Endometrial microvascular endothelial cells (primary cell): ENCODE data around the gene INTS15. TPM values are rescaled to one million over a fixed set of nuclear protein-coding genes. Genes with fewer than 3 reads are reported as not detected.

Experiments used
- in situ Hi-C: cut with HindIII; loops from 2 replicates; pipeline ENCODE4 v1.10.0; 2017; ENCODE audit warnings: low sequenced_read_pairs, low pct_unique_long_range_greater_than_20kb; ENCODE audit errors: inconsistent ontology term
- total RNA-seq: library from RNA; depleted of rRNA; stranded (reverse); fragments of >200 nt; gene quantifications from one replicate; pipeline ENCODE4 v1.2.3, GENCODE V29; 2015; ENCODE audit errors: inconsistent ontology term

INTS15 gene
- total RNA-seq: 23.3 TPM

GRCh38 chr7:6589829-6590644 is at the start of gene INTS15:
INTS15 (plus strand) TSS chr7:6590021; CDS start chr7:6590284, 263 bp downstream.
- in situ Hi-C loops: no loop called here

- in situ Hi-C loops: no loop called here
Observed at GRCh38 chr7:6542368-6542767, 47.5 kb upstream of the INTS15 start.

GRCh38 chr7:6545398-6546126 is 44.3 kb upstream of the INTS15 start:
- in situ Hi-C loops: no loop called here

DNA sequence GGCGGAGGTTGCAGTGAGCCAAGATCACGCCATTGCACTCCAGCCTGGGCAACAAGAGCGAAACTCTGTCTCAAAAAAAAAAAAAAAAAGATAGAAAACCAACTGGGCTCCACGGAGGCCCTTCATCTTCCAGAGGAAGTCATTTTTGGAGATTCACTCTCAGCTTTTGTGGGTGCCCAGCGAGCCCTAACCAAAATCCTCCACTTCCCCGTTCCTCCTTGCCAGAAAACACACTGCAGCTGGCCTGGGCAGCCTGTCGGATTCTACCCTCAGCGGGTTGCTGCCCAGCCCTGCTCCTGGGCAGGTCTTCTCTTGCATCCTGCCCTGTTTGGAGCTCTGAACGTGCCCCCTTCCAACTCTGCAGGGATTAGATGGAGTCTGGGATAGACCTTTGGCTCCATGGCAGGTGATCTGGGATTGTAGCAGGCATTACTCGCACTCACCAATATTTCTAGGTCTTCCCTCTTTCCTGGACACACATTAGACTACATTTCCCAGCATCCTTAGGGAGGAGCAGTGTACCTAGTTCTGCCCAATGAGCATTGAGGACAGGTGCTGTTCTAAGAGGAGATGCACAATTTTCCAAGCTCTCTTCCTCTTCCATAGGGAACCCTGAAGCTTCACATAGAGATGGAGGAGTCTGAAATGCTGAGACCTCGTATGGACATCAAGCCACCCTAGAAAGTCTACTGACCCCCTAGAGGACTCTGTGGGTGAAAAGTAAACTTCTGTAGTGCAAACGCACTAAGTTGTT is 43.1 kb upstream of the INTS15 start:
- in situ Hi-C loops: no loop called here

GRCh38 chr7:6547400-6547799 is 42.4 kb upstream of the INTS15 start:
- in situ Hi-C loops: no loop called here

DNA sequence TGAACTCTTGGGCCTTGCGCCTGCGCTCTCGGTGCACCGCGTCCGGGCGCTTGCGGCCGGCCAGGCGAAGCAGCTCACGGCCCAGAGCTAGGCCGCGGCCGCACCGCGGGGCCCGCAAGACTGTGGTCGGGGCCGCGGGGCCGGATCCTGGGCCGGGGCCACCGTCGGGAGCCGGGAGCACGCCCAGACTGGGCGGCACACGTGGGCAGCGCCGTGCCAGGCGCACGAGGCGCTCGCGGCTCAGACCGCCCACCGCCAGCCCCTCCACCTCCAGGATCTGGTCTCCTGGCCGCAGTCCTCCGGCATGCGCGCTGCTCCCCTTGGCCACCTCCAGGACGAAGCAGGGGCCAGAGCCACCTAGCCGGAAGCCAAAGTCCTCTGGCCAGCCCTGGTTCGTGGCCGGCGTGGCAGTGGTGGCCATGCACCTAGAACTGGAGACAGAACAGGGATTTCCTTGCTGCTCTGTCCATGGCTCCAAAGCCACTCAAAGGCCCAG is 38.8 kb upstream of the INTS15 start, which contains the start of gene GRID2IP:
GRID2IP (minus strand) TSS at position 446 of the 496 bp plus-strand sequence; CDS start at position 421, 25 bp downstream.
- in situ Hi-C loops: no loop called here

DNA sequence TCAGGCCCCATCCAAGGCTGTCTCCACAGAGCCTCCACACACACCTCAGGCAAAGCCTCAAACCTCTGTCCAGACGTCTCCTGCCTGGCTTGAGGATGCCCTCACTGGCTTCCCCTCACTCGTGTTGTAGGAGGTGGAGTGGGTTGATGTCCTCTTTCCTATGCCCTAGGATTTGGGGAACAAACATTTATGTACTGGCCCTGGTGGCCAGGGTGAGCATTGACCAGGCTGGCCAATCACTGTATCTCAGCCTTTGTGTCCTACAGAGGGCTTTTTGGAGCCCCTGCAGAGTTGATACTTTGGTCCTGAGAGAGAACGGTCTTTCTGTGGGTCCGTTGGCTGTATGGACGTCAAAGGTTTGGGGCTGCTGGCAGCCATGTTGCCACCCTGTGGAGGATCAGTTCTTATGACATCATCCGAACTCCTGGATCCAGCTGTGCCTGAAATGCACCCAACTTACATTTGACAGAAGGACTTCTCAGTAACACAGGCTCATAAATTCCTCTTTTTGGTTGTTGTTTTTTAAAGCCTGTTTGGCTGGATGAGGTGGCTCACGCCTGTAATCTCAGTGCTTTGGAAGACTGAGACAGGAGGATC is 36.3 kb upstream of the INTS15 start:
- in situ Hi-C loops: no loop called here

GRCh38 chr7:6554848-6555247 is 35.0 kb upstream of the INTS15 start:
- in situ Hi-C loops: no loop called here

- in situ Hi-C loops: no loop called here
Observed at GRCh38 chr7:6556196-6556595, 33.6 kb upstream of the INTS15 start.

DNA sequence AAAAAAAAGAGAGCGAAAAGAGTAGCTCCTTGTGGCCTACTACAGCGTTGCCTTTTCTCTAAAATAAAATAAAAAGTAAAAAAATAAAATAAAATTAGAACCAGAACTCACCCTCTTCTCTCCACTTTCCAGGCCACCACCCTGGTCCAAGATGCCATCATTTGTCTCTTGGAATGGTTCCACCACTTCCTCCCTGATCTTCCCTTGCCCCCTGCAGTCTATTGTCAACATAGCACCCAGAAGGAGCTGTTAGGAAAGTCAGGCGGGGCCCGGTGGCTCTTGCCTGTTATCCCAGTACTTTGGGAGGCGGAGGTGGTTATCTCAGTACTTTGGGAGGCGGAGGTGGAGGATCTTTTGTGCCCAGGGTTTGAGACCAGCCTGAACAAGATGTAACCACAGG is 31.0 kb upstream of the INTS15 start:
- in situ Hi-C loops: no loop called here

DNA sequence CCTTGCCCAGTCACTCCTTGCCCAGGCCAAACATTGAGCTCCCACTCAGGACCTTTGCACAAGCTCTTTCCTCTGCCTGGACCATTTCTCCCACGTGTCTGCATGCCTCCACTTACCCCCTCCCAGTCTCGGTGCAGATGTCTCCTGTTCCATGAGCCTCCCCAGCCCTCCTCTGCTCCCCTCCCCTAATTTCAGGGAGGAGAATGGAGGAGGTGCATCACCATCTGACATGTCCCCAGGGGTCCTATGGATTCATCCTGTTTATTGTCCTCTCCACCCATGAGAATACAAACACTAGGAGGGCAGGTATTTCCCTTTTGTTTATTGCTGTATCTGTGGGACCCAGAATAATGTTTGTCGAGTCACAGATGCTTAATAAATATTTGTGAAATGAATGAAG is 29.9 kb upstream of the INTS15 start:
- in situ Hi-C loops: no loop called here

DNA sequence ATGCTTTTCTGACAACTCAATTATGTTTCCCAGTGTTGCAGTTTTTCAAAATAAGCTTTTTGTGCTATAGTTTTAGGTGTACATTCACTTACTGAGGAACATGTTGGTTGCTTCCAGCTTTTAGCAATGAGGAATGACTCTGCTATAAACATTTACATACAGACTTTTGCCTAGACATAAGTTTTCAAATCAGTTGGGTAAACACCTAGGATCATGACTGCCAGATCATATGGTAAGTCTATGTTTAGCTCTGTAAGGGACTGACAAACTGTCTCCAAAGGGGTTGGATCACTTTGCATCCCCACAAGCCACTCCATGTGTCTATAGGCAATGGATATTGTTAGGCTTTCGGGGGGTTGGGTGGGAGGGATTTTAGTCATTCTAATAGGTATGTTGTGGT is 27.7 kb upstream of the INTS15 start:
- in situ Hi-C loops: no loop called here

- in situ Hi-C loops: no loop called here
Observed at GRCh38 chr7:6563936-6564770, 25.7 kb upstream of the INTS15 start.

- in situ Hi-C loops: no loop called here
Observed at GRCh38 chr7:6565655-6566054, 24.2 kb upstream of the INTS15 start.

- in situ Hi-C loops: no loop called here
Observed at GRCh38 chr7:6567886-6568285, 21.9 kb upstream of the INTS15 start.

- in situ Hi-C loops: no loop called here
Observed at GRCh38 chr7:6571160-6571779, 18.6 kb upstream of the INTS15 start.

- in situ Hi-C loops: no loop called here
Observed at GRCh38 chr7:6575281-6576023, 14.4 kb upstream of the INTS15 start.
